GM12891 (cell line): Measurements from ENCODE around the gene TMEM121.
"Not testable (repeated sequence)": the region's sequence is repeated elsewhere in the genome, so short reads cannot be mapped to it uniquely, and the experiment has no call there.

Experiments used
- PAX5 ChIP-seq: IDR thresholded peaks from 2 replicates; pipeline ENCODE4 v1.6.1; 2011; ENCODE audit warnings: low read length, moderate library complexity, mild to moderate bottlenecking; ENCODE audit not compliant: insufficient read depth, severe bottlenecking
- POLR2A ChIP-seq: IDR thresholded peaks from 2 replicates; pipeline ENCODE4 v1.6.1; 2011; ENCODE audit warnings: low read depth, low read length, control low read depth
- POLR2AphosphoS5 ChIP-seq: IDR thresholded peaks from 2 replicates; pipeline ENCODE4 v1.6.1; 2011; ENCODE audit warnings: low read depth, low read length, control low read depth
- POU2F2 ChIP-seq: IDR thresholded peaks from 2 replicates; pipeline ENCODE4 v1.6.1; 2011; ENCODE audit warnings: low read depth, mild to moderate bottlenecking, control low read depth, low read length, moderate library complexity
- SPI1 ChIP-seq: IDR thresholded peaks from 2 replicates; pipeline ENCODE4 v1.6.1; 2011; ENCODE audit warnings: low read depth, low read length, control low read depth
- TAF1 ChIP-seq: IDR thresholded peaks from 2 replicates; pipeline ENCODE4 v1.6.1; 2011; ENCODE audit warnings: low read depth, low read length, control low read depth

GRCh38 chr14:105564536-105564935, 38.2 kb downstream of the TMEM121 start:
- TF ChIP-seq POU2F2, POLR2AphosphoS5, PAX5, POLR2A, TAF1, SPI1: not testable (repeated sequence)
